Testis (tissue), 2 donors: ENCODE data around the gene KCNAB3.

ENCODE experiments used
- POLR2A ChIP-seq: fragments of 450-650 bp; IDR thresholded peaks from one replicate; pipeline ENCODE4 v1.6.1; 2017; ENCODE audit warnings: antibody characterized with exemption, mild to moderate bottlenecking, moderate library complexity
- TF ChIP-seq, protein P1 (sequence below), 3 experiments: fragments of 450-650 bp in 2 of 3; fragments of 200-600 bp in 1 of 3; sonication (generic) in 1 of 3; IDR thresholded peaks; one replicate each; pipeline ENCODE4 v1.5.1; 2016 to 2019; ENCODE audit warnings: antibody characterized with exemption in 3 of 3, mild to moderate bottlenecking in 2 of 3, moderate library complexity in 1 of 3

- TF ChIP-seq, protein P1, sequence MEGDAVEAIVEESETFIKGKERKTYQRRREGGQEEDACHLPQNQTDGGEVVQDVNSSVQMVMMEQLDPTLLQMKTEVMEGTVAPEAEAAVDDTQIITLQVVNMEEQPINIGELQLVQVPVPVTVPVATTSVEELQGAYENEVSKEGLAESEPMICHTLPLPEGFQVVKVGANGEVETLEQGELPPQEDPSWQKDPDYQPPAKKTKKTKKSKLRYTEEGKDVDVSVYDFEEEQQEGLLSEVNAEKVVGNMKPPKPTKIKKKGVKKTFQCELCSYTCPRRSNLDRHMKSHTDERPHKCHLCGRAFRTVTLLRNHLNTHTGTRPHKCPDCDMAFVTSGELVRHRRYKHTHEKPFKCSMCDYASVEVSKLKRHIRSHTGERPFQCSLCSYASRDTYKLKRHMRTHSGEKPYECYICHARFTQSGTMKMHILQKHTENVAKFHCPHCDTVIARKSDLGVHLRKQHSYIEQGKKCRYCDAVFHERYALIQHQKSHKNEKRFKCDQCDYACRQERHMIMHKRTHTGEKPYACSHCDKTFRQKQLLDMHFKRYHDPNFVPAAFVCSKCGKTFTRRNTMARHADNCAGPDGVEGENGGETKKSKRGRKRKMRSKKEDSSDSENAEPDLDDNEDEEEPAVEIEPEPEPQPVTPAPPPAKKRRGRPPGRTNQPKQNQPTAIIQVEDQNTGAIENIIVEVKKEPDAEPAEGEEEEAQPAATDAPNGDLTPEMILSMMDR (IDR thresholded peaks at IDR 0.05) = no peak
- TF ChIP-seq POLR2A = no peak
Measured at GRCh38 chr17:7886227-7887037, 43.2 kb downstream of the KCNAB3 start.
